Astrocyte of the cerebellum (primary cell): ENCODE measurements around the gene SULT1A1.
"Not testable (repeated sequence)": the region's sequence is repeated elsewhere in the genome, so short reads cannot be mapped to it uniquely, and the experiment has no call there.

ENCODE experiments used
- DNase-seq: peaks from one replicate; pipeline ENCODE4 v3.0.0-alpha.2; 2011; ENCODE audit warnings: low read depth
- H3K4me3 ChIP-seq: 2 replicates; pipeline ENCODE4 v1.5.1; 2011; ENCODE audit warnings: mild to moderate bottlenecking, low read depth, low read length, moderate library complexity
- CTCF ChIP-seq: IDR thresholded peaks from 2 replicates; pipeline ENCODE4 v1.5.1; 2012; ENCODE audit warnings: low read length, low read depth, moderate library complexity, mild to moderate bottlenecking; ENCODE audit errors: missing control alignments
- in situ Hi-C: cut with HindIII; loops from 2 replicates; pipeline ENCODE4 v1.10.0; 2017; ENCODE audit warnings: low sequenced_read_pairs

SULT1A1 gene

DNA sequence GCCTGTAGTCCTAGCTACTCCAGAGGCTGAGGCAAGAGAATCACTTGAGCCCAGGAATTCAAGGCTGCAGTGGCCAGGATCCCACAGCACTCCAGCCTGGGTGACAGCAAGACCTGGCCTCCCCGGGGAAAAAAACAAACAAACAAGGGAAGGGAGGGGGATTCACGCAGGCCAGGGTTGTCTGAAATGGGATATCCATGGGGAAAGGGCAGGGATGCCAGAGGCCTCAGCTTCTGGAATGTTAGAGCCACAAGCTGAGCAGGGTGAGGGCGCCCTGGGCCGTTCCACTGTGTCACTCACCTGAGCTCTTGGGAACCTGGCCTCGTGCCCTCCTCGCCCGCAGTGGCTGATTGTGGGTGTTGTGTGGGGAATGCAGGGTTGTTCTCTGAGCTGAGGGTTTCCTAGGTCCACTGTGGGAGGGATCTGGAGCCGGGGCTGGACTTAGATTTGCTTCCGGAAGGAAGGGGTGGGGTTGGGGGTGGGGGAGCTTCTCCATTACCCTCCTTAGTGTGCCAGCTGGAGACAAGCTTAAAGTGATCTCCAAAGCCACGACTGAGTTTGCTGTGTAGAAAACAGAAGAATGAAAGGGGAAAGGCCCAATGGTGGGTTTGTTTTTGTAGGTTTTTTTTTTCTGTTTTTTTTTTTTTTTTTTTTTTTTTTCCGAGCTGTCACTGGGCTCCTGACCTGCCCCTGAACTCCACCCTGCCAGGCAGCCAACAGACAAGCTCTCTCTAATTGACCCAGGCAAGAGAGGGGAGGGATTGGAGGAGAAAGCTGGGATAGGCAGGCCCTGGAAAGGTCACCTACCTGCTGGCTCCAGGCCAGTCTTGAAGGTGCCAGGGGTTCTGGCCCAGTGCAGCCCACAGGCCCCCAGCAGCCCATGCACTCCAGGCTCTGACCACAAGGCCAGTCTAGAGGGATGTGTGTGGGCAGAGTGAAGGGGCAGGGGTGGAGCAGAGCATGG, at the start of gene SULT1A1:
TSS of gene SULT1A1 (minus strand) at position 414 of the 964 bp plus-strand sequence. CDS start 1,189 bp downstream, outside the sequence.
- TF ChIP-seq CTCF = no peak
- in situ Hi-C loops = loop anchor here (5.0 kb wide), 1 partner anchor 68 kb away; no protein-coding TSS in a partner anchor
- DNase-seq = no peak
- H3K4me3 ChIP-seq = no peak within 1 kb of the TSS

GRCh38 chr16:28639959-28640358, 30.1 kb upstream of the SULT1A1 start:
- H3K4me3 ChIP-seq, in situ Hi-C loops, DNase-seq: not testable (repeated sequence)

DNA sequence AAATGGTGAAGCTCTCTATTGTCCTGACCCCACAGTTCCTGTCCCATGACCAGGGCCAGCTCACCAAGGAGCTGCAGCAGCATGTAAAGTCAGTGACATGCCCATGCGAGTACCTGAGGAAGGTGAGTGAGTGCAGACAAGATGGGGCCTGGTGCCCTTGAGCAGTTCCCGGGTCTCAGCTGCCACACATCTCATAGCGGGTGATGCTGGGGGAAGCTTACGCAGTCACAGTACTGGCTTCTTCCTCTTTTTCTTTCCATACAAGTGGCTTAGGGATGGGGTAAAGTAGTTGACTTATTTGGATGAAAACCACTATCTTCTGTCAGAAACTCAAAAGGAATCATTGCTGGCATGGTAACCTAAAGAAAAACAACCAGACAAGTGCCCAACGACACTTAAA, 28.5 kb upstream of the SULT1A1 start:
- H3K4me3 ChIP-seq, DNase-seq, in situ Hi-C loops: not testable (repeated sequence)

GRCh38 chr16:28637765-28638164, 27.9 kb upstream of the SULT1A1 start, which contains the start of gene NPIPB8:
NPIPB8 (plus strand) TSS chr16:28638065; CDS start chr16:28638361, 296 bp downstream.
- H3K4me3 ChIP-seq, DNase-seq, in situ Hi-C loops: not testable (repeated sequence)

DNA sequence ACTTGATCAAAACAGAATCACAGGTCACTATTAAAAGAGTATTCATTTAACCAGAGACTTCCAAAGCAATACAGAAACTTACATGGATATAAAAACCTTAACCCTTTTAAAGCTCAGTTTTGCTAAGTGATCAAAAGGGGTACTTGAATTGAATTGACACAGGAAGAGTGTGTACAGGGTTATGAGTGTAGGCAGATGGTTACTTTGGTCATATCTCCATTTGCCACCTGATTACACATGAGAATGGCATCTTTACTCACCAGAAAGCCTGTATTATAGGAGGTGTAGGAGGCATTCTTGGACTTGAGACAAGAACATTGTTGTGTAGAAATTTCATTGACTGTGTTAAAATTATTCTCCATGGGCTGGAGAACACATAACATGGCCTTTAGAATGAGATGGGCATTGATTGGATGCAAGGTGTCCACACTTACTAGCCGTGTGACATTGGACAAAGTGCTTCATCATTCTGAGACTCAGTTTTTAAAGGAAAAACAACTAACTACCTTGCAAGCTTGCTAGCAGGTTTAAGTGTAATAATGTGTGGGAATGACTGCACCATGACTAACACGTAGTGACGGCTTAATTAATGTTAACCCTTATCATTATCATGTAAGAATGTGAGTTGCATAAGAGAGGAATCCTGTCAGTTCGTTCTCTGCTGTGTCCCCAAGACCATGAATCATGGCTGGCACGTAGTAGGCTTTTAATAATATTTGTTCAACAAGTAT, 26.4 kb upstream of the SULT1A1 start:
- DNase-seq, in situ Hi-C loops, H3K4me3 ChIP-seq: not testable (repeated sequence)

- in situ Hi-C loops, H3K4me3 ChIP-seq, DNase-seq: not testable (repeated sequence)
These were observed 21.1 kb upstream of the SULT1A1 start for GRCh38 chr16:28630905-28631304.

DNA sequence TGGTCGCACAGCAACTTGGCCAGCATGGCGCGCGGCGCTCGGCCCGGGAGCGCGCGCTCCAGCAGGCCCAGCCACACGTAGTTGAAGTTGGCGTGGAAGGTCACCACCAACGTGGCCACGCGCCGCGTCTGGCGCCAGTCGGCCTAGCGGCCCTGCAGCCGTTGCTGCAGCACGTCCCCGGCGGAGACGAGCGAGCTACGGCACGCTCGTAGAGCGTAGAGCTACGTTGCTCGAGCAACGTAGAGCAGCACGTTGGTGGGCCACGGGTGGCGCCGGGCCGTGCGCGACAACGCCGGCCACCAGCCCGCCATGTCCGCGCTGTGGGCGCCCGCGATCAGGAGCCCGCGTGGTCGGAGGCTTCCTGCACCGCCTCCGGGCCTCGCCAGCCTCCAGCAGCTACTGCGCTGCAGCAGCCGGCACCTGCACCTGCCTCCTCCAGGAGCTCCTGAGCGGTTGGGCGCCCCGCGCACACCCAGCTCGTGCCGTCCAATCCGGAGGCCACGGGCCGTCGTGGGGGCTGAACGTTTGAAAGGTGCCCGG, 13.4 kb upstream of the SULT1A1 start:
- in situ Hi-C loops = no loop called here
- no peak for DNase-seq
- no peak for TF ChIP-seq CTCF
- H3K4me3 ChIP-seq = peak overlapping the region; percentile 22

GRCh38 chr16:28622532-28623171, 12.8 kb upstream of the SULT1A1 start:
- DNase-seq = not testable (repeated sequence)
- peak overlapping the region; percentile 22 for H3K4me3 ChIP-seq

GRCh38 chr16:28621481-28622155, 11.8 kb upstream of the SULT1A1 start:
- TF ChIP-seq CTCF = no peak
- no peak overlapping the region for H3K4me3 ChIP-seq
- in situ Hi-C loops = no loop called here

More at GRCh38 chr16:28622532-28623171, 12.8 kb upstream of the SULT1A1 start:
- in situ Hi-C loops = not testable (repeated sequence)

GRCh38 chr16:28620316-28620715, 10.5 kb upstream of the SULT1A1 start:
- DNase-seq, H3K4me3 ChIP-seq, in situ Hi-C loops: not testable (repeated sequence)

More at GRCh38 chr16:28621481-28622155, 11.8 kb upstream of the SULT1A1 start:
- DNase-seq = no peak
